Stimulated activated CD4-positive, alpha-beta T cell treated with anti-CD3 and anti-CD28 coated beads, Interleukin-2, amount 100 ng/mL, for 24 hours (primary cell): ENCODE data around the gene CLEC4C.
"Not testable (repeated sequence)": the region's sequence is repeated elsewhere in the genome, so short reads cannot be mapped to it uniquely, and the experiment has no call there.

Source experiments
- DNase-seq, 2 donors: peaks; one replicate each; pipeline ENCODE4 v3.0.0-alpha.2; 2020

The CLEC4C gene, protein sequence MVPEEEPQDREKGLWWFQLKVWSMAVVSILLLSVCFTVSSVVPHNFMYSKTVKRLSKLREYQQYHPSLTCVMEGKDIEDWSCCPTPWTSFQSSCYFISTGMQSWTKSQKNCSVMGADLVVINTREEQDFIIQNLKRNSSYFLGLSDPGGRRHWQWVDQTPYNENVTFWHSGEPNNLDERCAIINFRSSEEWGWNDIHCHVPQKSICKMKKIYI

DNA sequence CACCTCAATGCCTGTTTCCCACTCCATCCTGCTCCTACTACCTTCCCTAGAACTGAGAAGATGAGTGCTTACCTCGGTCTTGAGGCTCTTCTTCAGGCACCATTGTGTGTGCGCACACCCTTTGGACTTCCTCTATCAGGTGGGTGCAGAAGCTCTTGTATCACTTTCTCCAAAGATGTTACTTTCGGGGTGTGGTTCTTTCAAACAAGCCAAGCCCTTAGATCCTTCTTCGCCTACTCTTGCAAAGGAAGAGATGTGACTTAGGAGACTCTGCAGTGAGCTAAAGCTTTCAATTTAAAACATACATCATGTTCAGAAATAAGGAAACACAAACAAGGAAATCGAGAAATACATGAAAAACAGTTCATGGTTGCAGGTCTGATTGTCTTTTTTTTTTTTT lies at the start of gene CLEC4C:
CLEC4C (minus strand) TSS at position 130 of the 400 bp plus-strand sequence; CDS start at position 103, 27 bp downstream.
- DNase-seq, result no peak

DNA sequence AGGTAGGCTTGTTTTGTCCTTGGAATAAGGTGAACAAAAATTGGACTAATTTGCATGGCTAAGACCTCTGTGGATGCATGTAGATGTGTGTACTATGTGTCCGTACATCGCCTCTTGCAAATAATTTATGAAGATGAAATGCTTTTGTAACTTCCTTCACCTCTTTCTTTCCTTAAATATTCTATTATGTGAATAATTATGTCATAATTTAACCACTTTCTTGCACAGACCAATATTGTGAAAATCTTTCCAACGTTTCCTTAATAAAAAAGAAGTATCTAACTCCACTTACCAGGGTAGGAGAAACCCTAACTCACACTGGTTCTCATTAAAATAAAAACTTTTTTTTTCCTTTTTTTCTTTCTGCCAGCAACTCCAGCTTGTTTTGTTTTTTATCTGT lies 46.0 kb upstream of the CLEC4C start:
- DNase-seq, result no peak

DNA sequence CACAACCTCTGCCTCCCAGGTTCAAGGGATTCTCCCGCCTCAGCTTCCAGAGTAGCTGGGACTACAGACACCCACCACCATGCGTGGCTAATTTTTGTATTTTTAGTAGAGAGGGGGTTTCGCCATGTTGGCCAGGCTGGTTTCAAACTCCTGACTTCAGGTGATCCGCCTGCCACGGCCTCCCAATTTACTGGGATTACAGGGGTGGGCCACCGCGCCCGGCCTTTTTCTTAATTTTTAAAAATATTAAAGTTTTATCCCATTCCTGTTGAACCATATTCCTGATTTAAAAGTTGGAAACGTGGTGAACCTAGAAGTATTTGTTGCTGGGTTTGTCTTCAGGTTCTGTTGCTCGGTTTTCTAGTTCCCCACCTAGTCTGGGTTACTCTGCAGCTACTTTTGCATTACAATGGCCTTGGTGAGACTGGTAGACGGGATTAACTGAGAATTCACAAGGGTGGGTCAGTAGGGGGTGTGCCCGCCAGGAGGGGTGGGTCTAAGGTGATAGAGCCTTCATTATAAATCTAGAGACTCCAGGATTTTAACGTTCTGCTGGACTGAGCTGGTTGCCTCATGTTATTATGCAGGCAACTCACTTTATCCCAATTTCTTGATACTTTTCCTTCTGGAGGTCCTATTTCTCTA lies 41.8 kb upstream of the CLEC4C start, which contains the start of gene NANOG:
NANOG (plus strand) TSS at position 519 of the 645 bp plus-strand sequence. CDS start 213 bp downstream, outside the sequence.
- DNase-seq, result not testable (repeated sequence)

DNA sequence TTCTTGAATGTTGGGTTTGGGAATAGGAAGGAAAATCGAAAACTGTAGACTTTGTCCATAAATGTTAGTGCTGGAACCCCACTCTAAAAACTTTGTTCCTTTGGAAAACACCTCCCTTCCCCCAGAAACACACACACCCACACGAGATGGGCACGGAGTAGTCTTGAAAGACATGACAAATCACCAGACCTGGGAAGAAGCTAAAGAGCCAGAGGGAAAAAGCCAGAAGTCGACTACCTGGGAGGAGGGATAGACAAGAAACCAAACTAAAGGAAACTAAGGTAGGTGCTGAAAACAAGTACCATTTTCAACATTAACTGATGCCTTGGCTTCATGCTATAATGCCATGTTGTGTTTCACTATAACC lies 41.1 kb upstream of the CLEC4C start:
- DNase-seq, result no peak

DNA sequence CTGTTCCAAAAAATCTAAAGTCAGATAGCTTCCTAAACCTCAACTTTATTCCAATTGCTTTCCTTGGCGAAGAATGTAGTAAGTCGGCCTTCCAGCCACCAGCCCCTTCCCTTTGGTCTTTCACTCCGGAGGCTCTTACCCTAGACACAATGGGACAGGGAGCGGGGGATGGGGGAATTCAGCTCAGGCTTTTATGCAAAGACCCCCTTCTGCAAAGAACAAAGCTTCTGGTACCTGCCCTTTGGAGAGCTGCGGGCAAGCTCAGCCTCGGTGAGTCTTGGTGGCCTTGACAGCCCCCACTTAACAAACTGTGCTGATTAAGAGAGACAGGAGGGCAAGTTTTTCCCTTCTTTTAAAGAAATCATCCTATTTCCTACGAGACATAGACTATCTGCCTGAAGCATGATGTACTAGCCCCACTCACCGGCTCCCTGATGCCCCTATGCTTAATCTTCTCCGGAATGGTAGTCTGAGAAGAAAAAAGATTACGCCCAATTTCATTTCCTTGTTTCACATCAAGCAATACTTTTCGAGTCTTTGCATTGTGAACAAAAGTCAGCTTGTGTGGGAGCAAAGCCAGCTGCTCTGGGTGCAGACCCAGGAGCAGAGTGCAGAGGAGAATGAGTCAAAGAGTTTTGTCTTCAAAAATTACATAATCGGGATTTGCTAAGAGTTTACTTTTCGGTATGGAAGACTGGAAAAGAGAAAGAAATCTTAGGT lies 40.6 kb upstream of the CLEC4C start:
- DNase-seq, result no peak

DNA sequence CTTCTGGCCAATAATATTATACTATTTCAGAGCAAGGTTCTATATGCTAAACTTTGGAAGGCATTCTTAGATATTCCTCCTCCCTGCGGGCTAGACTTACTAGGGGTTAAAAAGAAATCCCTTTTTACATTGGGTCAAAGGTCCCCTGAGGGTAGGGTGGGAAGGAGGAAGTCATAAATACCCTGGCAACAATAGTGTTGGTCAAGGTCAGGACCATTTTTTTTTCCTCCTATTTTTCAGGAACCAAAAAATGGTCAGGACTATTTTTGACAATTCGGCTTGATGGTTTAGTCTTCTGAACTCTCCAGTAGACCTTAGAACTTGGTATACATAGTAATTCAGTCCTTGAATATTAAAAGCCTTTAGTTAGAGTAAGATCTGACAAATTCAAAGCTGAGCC lies 37.5 kb upstream of the CLEC4C start:
- no peak for DNase-seq

DNA sequence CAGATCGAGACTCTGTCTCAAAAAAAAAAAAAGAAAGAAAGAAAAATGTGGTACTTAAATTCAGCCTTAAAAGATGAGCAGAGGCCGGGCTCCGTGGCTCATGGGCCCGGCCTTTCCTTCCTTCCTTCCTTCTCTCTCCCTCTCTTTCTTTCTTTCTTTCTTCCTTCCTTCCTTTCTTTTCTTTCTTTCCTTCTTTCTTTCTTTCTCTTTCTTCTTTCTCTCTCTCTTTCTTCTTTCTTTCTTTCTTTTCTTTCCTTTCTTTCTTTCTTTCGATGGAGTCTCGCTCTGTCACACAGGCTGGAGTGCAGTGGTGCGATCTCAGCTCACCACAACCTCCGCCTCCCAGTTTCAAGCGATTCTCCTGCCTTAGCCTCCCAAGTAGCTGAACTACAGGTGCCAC lies 36.3 kb upstream of the CLEC4C start:
- DNase-seq, result not testable (repeated sequence)

DNA sequence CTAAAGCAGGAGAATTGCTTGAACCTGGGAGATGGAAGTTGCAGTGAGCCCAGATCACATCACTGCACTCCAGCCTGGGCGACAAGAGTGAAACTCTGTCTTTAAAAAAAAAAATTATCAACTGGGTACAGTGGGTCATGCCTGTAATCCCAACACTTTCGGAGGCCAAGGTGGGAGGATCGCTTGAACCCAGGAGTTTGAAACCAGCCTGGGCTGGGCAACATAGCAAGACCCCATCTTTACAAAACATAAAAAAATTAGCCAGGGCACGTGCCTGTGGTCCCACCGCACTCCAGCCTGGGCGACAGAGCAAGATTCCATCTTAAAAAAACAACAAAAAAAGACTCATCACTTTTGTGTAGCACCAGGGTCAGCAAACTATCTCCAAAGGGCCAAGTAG lies 34.9 kb upstream of the CLEC4C start:
- DNase-seq, result no peak

DNA sequence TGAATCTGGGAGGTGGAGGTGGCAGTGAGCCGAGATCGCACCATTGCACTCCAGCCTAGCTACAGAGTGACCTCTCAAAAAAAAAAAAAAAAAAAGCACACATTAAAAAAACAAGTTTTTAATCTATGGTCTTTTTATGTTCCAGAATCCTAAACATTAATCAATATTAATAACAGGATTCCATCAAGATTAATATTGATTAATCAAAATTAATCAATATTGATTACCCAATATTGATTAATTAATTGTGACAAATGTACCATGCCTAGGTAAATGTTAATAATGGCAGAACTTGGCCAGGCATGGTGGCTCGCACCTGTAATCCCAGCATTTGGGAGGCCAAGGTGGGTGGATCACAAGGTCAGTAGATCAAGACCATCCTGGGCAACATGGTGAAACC lies 34.1 kb upstream of the CLEC4C start:
- DNase-seq, result no peak

DNA sequence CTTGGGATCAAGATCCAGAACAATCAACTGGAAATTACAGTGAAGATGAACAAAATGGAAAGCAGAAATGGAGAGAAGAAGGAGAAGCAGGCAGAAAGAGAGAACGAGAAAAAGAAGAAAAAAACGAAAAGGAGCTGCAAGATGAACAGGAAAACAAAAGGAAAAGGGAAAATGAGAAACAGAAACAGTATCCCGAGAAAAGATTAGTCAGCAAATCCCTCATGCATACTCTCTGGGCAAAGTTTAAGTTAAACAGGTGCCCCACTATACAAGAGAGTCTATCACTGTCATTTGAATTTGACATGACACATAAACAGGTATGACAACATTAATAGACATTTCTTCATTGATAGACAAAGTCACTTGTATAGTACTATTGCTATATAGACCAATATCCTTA lies 22.8 kb upstream of the CLEC4C start:
- no peak for DNase-seq

DNA sequence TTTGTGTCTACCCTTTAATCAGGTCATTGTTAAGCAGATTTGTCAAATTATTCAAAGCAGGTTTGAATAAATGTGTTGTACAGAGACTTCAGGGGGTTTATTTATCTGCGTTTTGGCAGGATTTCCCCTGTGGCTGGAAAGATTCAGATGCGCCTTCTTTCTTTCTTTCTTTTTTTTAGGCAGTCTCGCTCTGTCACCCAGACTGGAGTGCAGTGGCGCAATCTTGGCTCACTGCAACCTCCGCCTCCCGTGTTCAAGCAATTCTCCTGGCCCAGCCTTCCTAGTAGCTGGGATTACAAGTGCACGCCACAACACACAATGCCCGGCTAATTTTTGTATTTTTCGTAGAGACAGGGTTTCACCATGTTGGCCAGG lies 11.6 kb upstream of the CLEC4C start:
- no peak for DNase-seq

DNA sequence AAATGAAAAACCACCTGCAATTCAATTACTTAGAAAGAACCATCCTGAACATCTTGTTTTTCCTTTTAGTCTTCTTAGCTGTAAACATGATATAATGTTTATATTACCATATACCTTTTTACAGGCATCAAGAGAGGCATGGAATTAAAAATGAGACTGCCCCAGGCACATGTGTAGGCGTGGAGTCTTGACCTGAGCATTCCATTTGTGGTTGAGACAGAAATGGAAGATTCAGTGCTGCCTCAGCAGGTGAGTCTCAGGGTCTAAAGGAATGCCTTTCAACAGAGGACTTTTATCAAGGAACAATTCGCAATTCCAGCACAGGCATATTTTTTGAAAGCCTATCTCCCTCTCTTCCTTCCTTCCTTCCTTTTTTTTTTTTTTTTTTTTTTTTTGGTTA lies 9.8 kb upstream of the CLEC4C start:
- no peak for DNase-seq

DNA sequence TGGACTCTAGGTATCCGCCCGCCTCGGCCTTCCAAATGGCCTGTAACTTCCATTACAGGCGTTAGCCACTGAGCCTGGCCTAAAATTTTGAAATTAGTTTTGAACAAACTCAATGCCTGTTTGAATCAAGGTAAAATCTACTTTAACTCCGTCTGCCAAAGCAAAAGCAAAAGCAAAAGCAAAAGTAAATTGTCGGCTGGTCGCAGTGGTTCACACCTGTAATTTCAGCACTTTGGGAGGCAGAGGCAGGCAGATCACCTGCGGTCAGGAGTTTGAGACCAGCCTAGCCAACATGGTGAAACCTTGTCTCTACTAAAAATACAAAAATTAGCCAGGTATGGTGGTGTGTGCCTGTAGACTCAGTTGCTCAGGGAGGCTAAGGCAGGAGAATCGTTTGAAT lies 8.5 kb upstream of the CLEC4C start:
- not testable (repeated sequence) for DNase-seq

DNA sequence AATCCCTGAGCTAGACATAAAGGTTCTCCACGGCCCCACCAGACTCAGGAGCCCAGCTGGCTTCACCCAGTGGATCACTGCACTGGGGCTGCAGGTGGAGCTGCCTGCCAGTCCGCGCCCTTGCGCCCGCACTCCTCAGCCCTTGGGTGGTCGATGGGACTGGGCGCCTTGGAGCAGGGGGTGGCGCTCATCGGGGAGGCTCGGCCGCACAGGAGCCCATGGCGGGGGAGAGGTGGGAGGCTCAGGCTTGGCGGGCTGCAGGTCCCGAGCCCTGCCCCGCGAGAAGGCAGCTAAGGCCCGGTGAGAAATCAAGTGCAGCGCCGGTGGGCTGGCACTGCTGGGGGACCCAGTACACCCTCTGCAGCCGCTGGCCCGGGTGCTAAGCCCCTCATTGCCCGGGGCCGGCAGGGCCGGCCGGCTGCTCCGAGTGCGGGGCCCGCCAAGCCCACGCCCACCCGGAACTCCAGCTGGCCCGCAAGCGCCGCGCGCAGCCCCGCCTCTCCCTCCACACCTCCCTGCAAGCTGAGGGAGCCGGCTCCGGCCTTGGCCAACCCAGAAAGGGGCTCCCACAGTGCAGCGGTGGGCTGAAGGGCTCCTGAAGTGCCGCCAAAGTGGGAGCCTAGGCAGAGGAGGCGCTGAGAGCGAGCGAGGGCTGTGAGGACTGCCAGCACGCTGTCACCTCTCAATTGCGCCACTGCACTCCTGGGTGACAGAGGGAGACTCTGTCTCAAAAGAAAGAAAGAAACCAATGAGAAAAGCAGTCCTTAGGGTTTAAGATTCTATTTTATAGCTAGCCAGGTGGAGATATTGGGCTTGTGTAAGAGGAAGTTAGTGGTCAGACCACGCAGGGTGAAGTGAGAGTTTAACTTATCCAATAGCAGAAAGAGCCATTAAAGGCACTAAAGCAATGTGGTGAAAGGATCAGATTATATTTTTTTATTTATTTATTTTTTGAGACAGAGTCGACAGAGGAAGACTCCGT lies 5.1 kb upstream of the CLEC4C start:
- DNase-seq, result not testable (repeated sequence)

DNA sequence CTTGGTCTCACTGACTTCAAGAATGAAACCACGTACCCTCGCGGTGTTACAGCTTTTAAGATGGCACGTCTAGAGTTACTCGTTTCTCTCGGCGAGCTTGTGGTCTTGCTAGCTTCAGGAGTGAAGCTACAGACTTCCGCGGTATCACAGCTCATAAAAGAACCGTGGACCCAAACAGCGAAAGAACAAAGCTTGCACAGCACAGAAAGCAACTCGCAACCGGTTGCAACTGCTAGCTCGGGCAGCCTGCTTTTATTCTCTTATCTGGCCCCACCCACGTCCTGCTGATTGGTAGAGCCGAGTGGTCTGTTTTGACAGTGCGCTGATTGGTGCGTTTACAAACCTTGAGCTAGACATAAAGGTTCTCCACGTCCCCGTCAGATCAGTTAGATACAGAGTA lies 4.2 kb upstream of the CLEC4C start:
- no peak for DNase-seq

DNA sequence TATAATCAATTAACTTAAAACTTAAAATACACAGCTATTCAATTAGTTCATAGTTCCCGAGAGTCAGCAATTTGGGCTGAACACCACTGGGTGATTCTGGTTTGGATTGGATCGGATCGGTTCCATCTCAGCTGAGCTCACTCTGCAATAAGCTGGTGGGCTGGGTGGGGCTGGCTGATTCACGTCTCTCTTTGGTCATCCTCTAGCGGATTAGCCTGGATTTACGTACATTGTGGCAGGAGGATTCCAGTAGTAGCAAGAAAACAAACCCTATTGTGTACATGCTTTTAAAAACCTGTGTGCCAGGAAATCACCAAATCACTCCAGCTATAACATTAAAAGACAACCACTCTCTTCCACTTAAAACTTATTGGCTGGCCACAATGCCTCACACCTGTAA lies 3.2 kb upstream of the CLEC4C start:
- no peak for DNase-seq

DNA sequence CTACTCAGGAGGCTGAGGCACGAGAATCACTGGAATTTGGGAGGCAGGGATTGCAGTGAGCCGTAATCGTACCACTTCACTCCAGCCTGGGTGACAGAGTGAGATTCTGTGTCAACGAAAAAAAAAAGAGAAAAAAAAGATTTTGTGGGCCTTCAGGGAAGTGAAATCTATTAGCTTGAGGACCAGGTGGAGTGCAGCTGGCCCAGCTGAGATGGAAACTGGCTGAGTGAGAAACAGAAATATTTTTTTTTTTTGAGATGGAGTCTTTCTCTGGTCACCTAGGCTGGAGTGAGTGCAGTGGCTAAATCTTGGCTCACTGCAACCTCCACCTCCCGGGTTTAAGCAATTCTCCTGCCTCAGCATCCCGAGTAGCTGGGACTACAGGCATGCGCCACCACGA lies 2.3 kb upstream of the CLEC4C start:
- no peak for DNase-seq

DNA sequence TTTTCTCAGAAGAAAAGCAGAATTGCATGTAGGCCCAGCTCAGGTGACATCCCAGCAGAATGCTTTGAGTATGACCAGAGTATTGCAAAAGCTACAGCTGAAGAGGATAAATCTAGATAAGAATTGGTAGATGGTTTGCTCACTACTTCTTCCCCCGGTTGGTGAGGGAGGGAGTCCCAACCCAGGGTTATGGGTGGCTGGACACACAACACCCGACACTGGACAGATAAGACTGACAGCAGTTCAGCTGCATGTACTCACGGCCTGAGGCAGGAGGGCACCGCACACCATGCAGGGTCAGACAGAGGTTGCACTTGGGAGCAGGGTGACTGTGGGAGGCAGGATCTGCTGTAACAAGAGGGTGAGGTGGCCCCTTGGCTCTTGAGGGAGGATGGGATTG lies 1.7 kb upstream of the CLEC4C start:
- no peak for DNase-seq

DNA sequence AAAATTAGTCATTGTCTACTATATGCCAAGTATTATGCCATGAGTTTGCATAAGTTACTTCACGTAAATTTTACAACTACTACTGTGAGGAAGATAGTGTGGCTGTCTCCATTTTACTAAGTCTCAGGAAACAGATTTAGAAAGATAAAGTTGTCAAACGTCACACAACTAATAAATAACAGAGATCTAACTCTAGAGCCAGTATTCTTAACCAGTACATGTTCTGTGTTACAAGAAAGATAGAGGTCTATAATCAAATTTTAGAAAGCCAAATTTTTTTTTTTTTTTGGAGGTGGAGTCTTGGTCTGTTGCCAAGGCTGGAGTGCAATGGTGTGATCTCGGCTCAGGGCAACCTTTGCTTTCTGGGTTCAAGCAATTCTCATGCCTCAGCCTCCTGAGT lies 14.2 kb downstream of the CLEC4C start:
- DNase-seq, result no peak

DNA sequence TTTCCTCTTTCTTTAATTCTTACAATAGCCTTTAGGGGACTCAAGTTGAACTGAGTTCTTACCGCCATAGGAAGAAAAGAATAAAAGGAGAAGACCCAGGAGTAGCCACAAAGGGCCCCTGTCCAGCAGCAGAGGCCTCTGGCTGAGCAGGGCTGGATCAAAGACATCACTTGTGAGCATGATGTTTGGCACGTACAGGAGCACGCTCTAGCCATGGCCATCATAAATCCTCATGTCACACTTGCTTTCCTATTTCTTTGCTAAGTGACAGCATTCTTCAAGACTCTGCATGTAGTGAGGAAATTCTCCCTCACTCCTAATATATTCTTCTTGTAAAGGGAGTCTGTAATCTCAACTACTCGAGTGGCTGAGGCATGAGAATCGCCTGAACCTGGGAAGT lies 15.7 kb downstream of the CLEC4C start:
- no peak for DNase-seq

DNA sequence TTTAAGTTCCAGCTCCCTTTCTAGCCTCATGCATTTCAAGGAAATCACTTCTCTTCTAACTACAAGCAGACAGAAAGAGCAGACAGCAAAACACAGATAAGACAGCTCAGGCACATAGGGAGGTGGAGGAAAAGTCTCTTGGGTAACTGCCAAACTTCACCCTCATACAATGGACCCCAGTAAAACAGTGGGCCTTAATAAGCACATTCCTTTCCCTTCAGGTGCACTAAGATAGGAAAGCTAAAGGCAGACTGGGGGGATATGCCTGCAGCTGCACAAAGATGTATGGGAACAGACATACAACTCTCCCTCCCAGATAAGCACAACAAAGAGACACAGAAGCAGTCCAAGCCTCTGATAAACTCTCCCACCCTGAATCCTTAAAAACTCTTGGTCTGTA lies 16.2 kb downstream of the CLEC4C start:
- not testable (repeated sequence) for DNase-seq

DNA sequence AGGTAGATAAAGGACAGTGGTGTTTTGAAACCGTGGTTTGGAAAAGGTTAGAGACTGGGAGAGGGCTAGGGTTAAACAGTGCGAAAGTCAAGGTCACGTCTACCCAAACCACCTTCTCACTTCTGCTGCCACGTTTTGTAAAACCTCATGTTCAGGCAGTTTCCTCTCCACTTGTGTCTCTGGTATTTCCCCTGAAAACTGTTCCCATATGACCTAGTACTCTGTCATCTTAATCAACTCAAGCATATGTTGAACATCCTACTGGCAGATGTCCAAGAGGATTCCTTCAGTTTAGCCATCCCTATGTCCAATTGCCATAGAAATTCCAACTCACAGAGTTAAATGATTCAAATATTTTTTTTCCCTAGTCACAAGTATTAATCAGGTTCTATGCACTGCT lies 17.4 kb downstream of the CLEC4C start:
- no peak for DNase-seq

DNA sequence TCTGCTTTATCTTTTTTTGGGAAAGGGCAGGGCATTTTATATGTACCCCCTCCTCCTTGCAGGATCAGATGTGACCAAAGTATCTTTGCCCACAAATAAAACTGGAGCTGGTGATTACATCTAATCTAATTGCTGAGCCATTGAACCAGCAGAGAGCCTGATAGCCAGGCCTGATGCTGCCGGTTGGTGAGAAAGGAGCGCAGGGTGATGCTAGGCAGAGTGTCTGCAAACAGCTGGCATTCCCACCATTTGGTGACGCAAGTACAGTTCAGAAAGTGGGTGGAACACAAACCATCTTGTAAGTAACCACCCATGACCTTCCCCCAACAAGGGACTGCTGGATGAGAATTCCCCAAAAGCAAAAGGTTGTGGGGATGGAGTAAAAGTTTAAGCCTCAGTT lies 23.2 kb downstream of the CLEC4C start:
- no peak for DNase-seq
